Activated B cell treated with CpG ODN at 0.5 μM for 24 hours (primary cell): ENCODE measurements around the gene RPL7A. TPM values are rescaled to one million over a fixed set of nuclear protein-coding genes. Genes with fewer than 3 reads are reported as not detected.
A peak's percentile ranks its signal among the peaks of the same experiment; 100 is the strongest.

Experiments used
- ATAC-seq: fragments of 200-7000 bp; cut with Tn5 transposase; one replicate; pipeline ENCODE4 v1.10.0; 2021; ENCODE audit warnings: low read depth, mild to moderate bottlenecking, moderate library complexity
- CTCF ChIA-PET: fragments of 350-600 bp; sonication (Branson Sonifier 250); formaldehyde crosslinking; loops from one replicate; lab custom pipeline; 2021; ENCODE audit warnings: antibody characterized with exemption; lab: Charles Lee
- POLR2A ChIA-PET: fragments of 350-600 bp; sonication (Branson Sonifier 250); formaldehyde crosslinking; loops from one replicate; lab custom pipeline; 2021; ENCODE audit warnings: antibody characterized with exemption; lab: Charles Lee
- DNase-seq: peaks from one replicate; pipeline ENCODE4 v3.0.0; 2022
- H3K27ac Mint-ChIP-seq: one replicate; pipeline ENCODE4 v1.8.0; 2020; ENCODE audit warnings: mixed read lengths
- H3K27me3 Mint-ChIP-seq: one replicate; pipeline ENCODE4 v1.8.0; 2021; ENCODE audit warnings: mixed read lengths
- H3K36me3 Mint-ChIP-seq: one replicate; pipeline ENCODE4 v1.8.0; 2021; ENCODE audit warnings: low read depth, mixed read lengths
- H3K4me1 Mint-ChIP-seq: one replicate; pipeline ENCODE4 v1.8.0; 2021; ENCODE audit warnings: mixed read lengths
- H3K4me3 Mint-ChIP-seq: one replicate; pipeline ENCODE4 v1.8.0; 2020; ENCODE audit warnings: mild to moderate bottlenecking, mixed read lengths
- H3K9me3 Mint-ChIP-seq: one replicate; pipeline ENCODE4 v1.8.0; 2020; ENCODE audit warnings: mixed read lengths
- CTCF ChIP-seq: fragments of 200-600 bp; IDR thresholded peaks from one replicate; pipeline ENCODE4 v1.8.0; 2022; ENCODE audit warnings: antibody characterized with exemption, mild to moderate bottlenecking
- intact Hi-C: fragments of 100-400 bp; cut with micrococcal nuclease; formaldehyde crosslinking; loops from one replicate; pipeline ENCODE4 v1.15.1; 2024
- total RNA-seq: library from RNA; stranded (reverse); gene quantifications from 2 replicates; pipeline ENCODE4 v1.2.3, GENCODE V29; 2022

Gene RPL7A
- total RNA-seq, 1 donor from 2014 or later, result 3,786 TPM

- ChIA-PET POLR2A (interaction anchor here (1.0 to 1.1 kb wide), 2 partner anchors 11 to 18 kb away, joined by 3 read pairs; partner anchors contain the start of gene SURF6), CTCF (no interaction called here)
- Mint-ChIP-seq H3K9me3 (no peaks in the 10 kb centered on the region), H3K4me1 (peaks cover 59% of the 10 kb centered on the region), H3K27ac (peak overlapping the region; percentile 31), H3K4me3 (no peak overlapping the region), H3K36me3 (peaks cover 57% of the 10 kb centered on the region), H3K27me3 (no peaks in the 10 kb centered on the region)
- intact Hi-C loops, result no loop called here
- DNase-seq (no peak), ATAC-seq (no peak)
- no peak for TF ChIP-seq CTCF
These were observed 5.5 kb downstream of the RPL7A start for GRCh38 chr9:133353548-133353947.

- Mint-ChIP-seq H3K4me1 (peaks cover 51% of the 10 kb centered on the region), H3K27ac (no peak overlapping the region), H3K36me3 (peaks cover 53% of the 10 kb centered on the region), H3K27me3 (no peaks in the 10 kb centered on the region), H3K9me3 (no peaks in the 10 kb centered on the region), H3K4me3 (peak overlapping the region; percentile 88)
- TF ChIP-seq CTCF, result no peak
- ATAC-seq (no peak), DNase-seq (no peak)
- intact Hi-C loops, result no loop called here
- ChIA-PET CTCF (interaction anchor here (0.8 to 1.0 kb wide), 2 partner anchors 9 to 169 kb away, joined by 3 to 4 read pairs; no protein-coding TSS in a partner anchor), POLR2A (interaction anchor here (1.0 to 3.7 kb wide), 5 partner anchors 7 to 324 kb away, joined by 3 to 52 read pairs (median 8); partner anchors contain the start of genes CACFD1, GTF3C5, MED22 and RPL7A)
These were observed 6.7 kb downstream of the RPL7A start for GRCh38 chr9:133354766-133355165.

GRCh38 chr9:133355881-133356357 is 7.9 kb downstream of the RPL7A start:
- Mint-ChIP-seq H3K27ac (peak overlapping the region; percentile 82), H3K27me3 (no peaks in the 10 kb centered on the region), H3K36me3 (peaks cover 48% of the 10 kb centered on the region), H3K4me3 (peak overlapping the region; percentile 88), H3K4me1 (peaks cover 45% of the 10 kb centered on the region), H3K9me3 (no peaks in the 10 kb centered on the region)
- intact Hi-C loops, result loop anchor here (1.0 kb wide), 3 partner anchors 8 to 170 kb away; partner anchors contain the start of genes MED22, RPL7A, STKLD1 and SURF4
- ATAC-seq (no peak), DNase-seq (no peak)
- ChIA-PET CTCF (interaction anchor here (0.6 to 1.0 kb wide), 4 partner anchors 8 to 201 kb away, joined by 3 to 5 read pairs (median 4); no protein-coding TSS in a partner anchor), POLR2A (interaction anchor here (0.6 to 3.7 kb wide), 15 partner anchors 9 to 326 kb away, joined by 3 to 52 read pairs (median 5); partner anchors contain the start of genes CACFD1, GTF3C5, MED22 and RPL7A)
- TF ChIP-seq CTCF, result no peak

GRCh38 chr9:133356391-133357091 is 8.5 kb downstream of the RPL7A start, which contains the start of the genes SURF1 and SURF2:
Gene SURF1, minus strand, starts transcription at chr9:133356487. Its CDS starts 34 bp downstream, at chr9:133356453.
Gene SURF2, plus strand, starts transcription at chr9:133356550. Its CDS starts 43 bp downstream, at chr9:133356593.
- Mint-ChIP-seq H3K27me3 (no peaks in the 10 kb centered on the region), H3K9me3 (no peaks in the 10 kb centered on the region), H3K36me3 (peaks cover 48% of the 10 kb centered on the region), H3K27ac (peak within 1 kb of the TSS; percentile 82), H3K4me1 (peaks cover 43% of the 10 kb centered on the region), H3K4me3 (peak within 1 kb of the TSS; percentile 88)
- CTCF ChIA-PET, result interaction anchor here (0.7 kb wide), 1 partner anchor 202 kb away, joined by 5 read pairs; no protein-coding TSS in a partner anchor
- peak; percentile 92 for ATAC-seq
- POLR2A ChIA-PET, result interaction anchor here (0.6 to 3.7 kb wide), 15 partner anchors 8 to 170 kb away, joined by 3 to 52 read pairs (median 5); partner anchors contain the start of genes CACFD1, MED22, RPL7A and SLC2A6
- peak; percentile 87 for DNase-seq
- intact Hi-C loops, result loop anchor here (1.0 kb wide), 3 partner anchors 8 to 170 kb away; partner anchors contain the start of genes MED22, RPL7A, STKLD1 and SURF4
- TF ChIP-seq CTCF, result no peak
